KOPT-K1 (cell line): ENCODE measurements around the gene CLCNKB.

Experiments
- H3K27ac ChIP-seq: fragments of 200-600 bp; sonication (generic); 2 replicates; pipeline ENCODE4 v1.5.1; 2016; ENCODE audit warnings: antibody characterized with exemption, mild to moderate bottlenecking, low read depth, low read length; ENCODE audit not compliant: poor library complexity, severe bottlenecking
- H3K36me3 ChIP-seq: fragments of 200-600 bp; sonication (generic); 2 replicates; pipeline ENCODE4 v1.5.1; 2017; ENCODE audit warnings: antibody characterized with exemption, mild to moderate bottlenecking, low read length, moderate library complexity; ENCODE audit not compliant: insufficient read depth
- H3K9me3 ChIP-seq: fragments of 200-600 bp; sonication (generic); 2 replicates; pipeline ENCODE4 v1.5.1; 2017; ENCODE audit warnings: antibody characterized with exemption, low read length, mild to moderate bottlenecking; ENCODE audit not compliant: insufficient read depth, poor library complexity, severe bottlenecking

The CLCNKB gene

GRCh38 chr1:16081636-16082035 is 38.1 kb downstream of the CLCNKB start:
- H3K27ac ChIP-seq = no peak overlapping the region
- H3K9me3 ChIP-seq = no peaks in the 10 kb centered on the region
- no peaks in the 10 kb centered on the region for H3K36me3 ChIP-seq

- no peaks in the 10 kb centered on the region for H3K9me3 ChIP-seq
- no peak overlapping the region for H3K27ac ChIP-seq
- no peaks in the 10 kb centered on the region for H3K36me3 ChIP-seq
These were observed 38.9 kb downstream of the CLCNKB start for GRCh38 chr1:16082283-16083038.

- H3K9me3 ChIP-seq = no peaks in the 10 kb centered on the region
- H3K36me3 ChIP-seq = no peaks in the 10 kb centered on the region
- no peak overlapping the region for H3K27ac ChIP-seq
These were observed 39.9 kb downstream of the CLCNKB start for GRCh38 chr1:16083486-16083885.

- Histone ChIP-seq H3K27ac (no peak overlapping the region), H3K36me3 (no peaks in the 10 kb centered on the region), H3K9me3 (no peaks in the 10 kb centered on the region)
These were observed 41.9 kb downstream of the CLCNKB start for GRCh38 chr1:16085522-16085921.

GRCh38 chr1:16087733-16088132 is 44.2 kb downstream of the CLCNKB start:
- no peaks in the 10 kb centered on the region for H3K9me3 ChIP-seq
- no peaks in the 10 kb centered on the region for H3K36me3 ChIP-seq
- no peak overlapping the region for H3K27ac ChIP-seq

- H3K9me3 ChIP-seq = no peaks in the 10 kb centered on the region
- no peaks in the 10 kb centered on the region for H3K36me3 ChIP-seq
- H3K27ac ChIP-seq = no peak overlapping the region
These were observed 44.8 kb downstream of the CLCNKB start for GRCh38 chr1:16088351-16088911.

- no peaks in the 10 kb centered on the region for H3K36me3 ChIP-seq
- no peak overlapping the region for H3K27ac ChIP-seq
- no peaks in the 10 kb centered on the region for H3K9me3 ChIP-seq
These were observed 45.4 kb downstream of the CLCNKB start for GRCh38 chr1:16088996-16089395.

GRCh38 chr1:16090076-16090826 is 46.7 kb downstream of the CLCNKB start:
- Histone ChIP-seq H3K36me3 (no peaks in the 10 kb centered on the region), H3K9me3 (no peaks in the 10 kb centered on the region), H3K27ac (no peak overlapping the region)

- no peak overlapping the region for H3K27ac ChIP-seq
- no peaks in the 10 kb centered on the region for H3K9me3 ChIP-seq
- H3K36me3 ChIP-seq = no peaks in the 10 kb centered on the region
These were observed 47.7 kb downstream of the CLCNKB start for GRCh38 chr1:16091296-16091695.

- Histone ChIP-seq H3K27ac (no peak overlapping the region), H3K9me3 (no peaks in the 10 kb centered on the region), H3K36me3 (no peaks in the 10 kb centered on the region)
These were observed 48.7 kb downstream of the CLCNKB start for GRCh38 chr1:16092097-16092922.

- no peak overlapping the region for H3K27ac ChIP-seq
- H3K9me3 ChIP-seq = no peaks in the 10 kb centered on the region
- H3K36me3 ChIP-seq = no peaks in the 10 kb centered on the region
These were observed 49.4 kb downstream of the CLCNKB start for GRCh38 chr1:16092923-16093511.

GRCh38 chr1:16093611-16094010 is 50.0 kb downstream of the CLCNKB start:
- no peaks in the 10 kb centered on the region for H3K36me3 ChIP-seq
- no peak overlapping the region for H3K27ac ChIP-seq
- no peaks in the 10 kb centered on the region for H3K9me3 ChIP-seq

- no peaks in the 10 kb centered on the region for H3K36me3 ChIP-seq
- no peaks in the 10 kb centered on the region for H3K9me3 ChIP-seq
- H3K27ac ChIP-seq = no peak overlapping the region
These were observed 51.0 kb downstream of the CLCNKB start for GRCh38 chr1:16094453-16095158.

- Histone ChIP-seq H3K9me3 (no peaks in the 10 kb centered on the region), H3K27ac (no peak overlapping the region)
These were observed 51.9 kb downstream of the CLCNKB start for GRCh38 chr1:16095447-16095846.

More at GRCh38 chr1:16095447-16095846, 51.9 kb downstream of the CLCNKB start:
- H3K36me3 ChIP-seq = no peaks in the 10 kb centered on the region
